ENCODE results near the gene TNFSF8.

TNFSF8 gene

GRCh38 chr9:114936581-114936980 is 6.2 kb upstream of the TNFSF8 start:
- Histone ChIP-seq H3K4me3 (ENCODE audit: extremely low read depth, insufficient read depth, low read length, poor library complexity, severe bottlenecking) (no peak overlapping the region), H3K27ac (ENCODE audit: low read depth, low read length, severe bottlenecking) (no peak overlapping the region), H3K36me3 (ENCODE audit: control insufficient read depth, insufficient read depth, low read length) (no peaks in the 10 kb centered on the region), H3K9me3 (ENCODE audit: control insufficient read depth, low read length) (no peaks in the 10 kb centered on the region), H3K4me1 (ENCODE audit: control insufficient read depth, insufficient read depth, low read length, poor library complexity, severe bottlenecking) (no peaks in the 10 kb centered on the region)
- WGBS, 2 experiments (ENCODE audit: insufficient coverage in 2 of 2): no CpG with 5 or more reads among the region's 1 CpG

- Histone ChIP-seq H3K9me3 (ENCODE audit: control insufficient read depth, low read length) (no peaks in the 10 kb centered on the region), H3K27ac (ENCODE audit: low read depth, low read length, severe bottlenecking) (no peak overlapping the region), H3K4me1 (ENCODE audit: control insufficient read depth, insufficient read depth, low read length, poor library complexity, severe bottlenecking) (no peaks in the 10 kb centered on the region), H3K4me3 (ENCODE audit: extremely low read depth, insufficient read depth, low read length, poor library complexity, severe bottlenecking) (no peak overlapping the region), H3K36me3 (ENCODE audit: control insufficient read depth, insufficient read depth, low read length) (no peaks in the 10 kb centered on the region)
- WGBS, 2 experiments (ENCODE audit: insufficient coverage in 2 of 2): 62% methylated on average over 1 of the region's 3 CpGs; no CpG with 5 or more reads in 1 of the 2 experiments
Measured at GRCh38 chr9:114935119-114935518, 4.7 kb upstream of the TNFSF8 start.

GRCh38 chr9:114932502-114932901 is 2.1 kb upstream of the TNFSF8 start:
- Histone ChIP-seq H3K4me1 (ENCODE audit: control insufficient read depth, insufficient read depth, low read length, poor library complexity, severe bottlenecking) (no peaks in the 10 kb centered on the region), H3K9me3 (ENCODE audit: control insufficient read depth, low read length) (no peaks in the 10 kb centered on the region), H3K4me3 (ENCODE audit: extremely low read depth, insufficient read depth, low read length, poor library complexity, severe bottlenecking) (no peak overlapping the region), H3K36me3 (ENCODE audit: control insufficient read depth, insufficient read depth, low read length) (no peaks in the 10 kb centered on the region), H3K27ac (ENCODE audit: low read depth, low read length, severe bottlenecking) (no peak overlapping the region)
- 100% methylated on average over 1 of the region's 3 CpGs; no CpG with 5 or more reads in 1 of the 2 experiments for WGBS, 2 experiments (ENCODE audit: insufficient coverage in 2 of 2)

- Histone ChIP-seq H3K4me1 (ENCODE audit: control insufficient read depth, insufficient read depth, low read length, poor library complexity, severe bottlenecking) (no peaks in the 10 kb centered on the region), H3K9me3 (ENCODE audit: control insufficient read depth, low read length) (no peaks in the 10 kb centered on the region), H3K36me3 (ENCODE audit: control insufficient read depth, insufficient read depth, low read length) (no peaks in the 10 kb centered on the region), H3K4me3 (ENCODE audit: extremely low read depth, insufficient read depth, low read length, poor library complexity, severe bottlenecking) (no peak overlapping the region), H3K27ac (ENCODE audit: low read depth, low read length, severe bottlenecking) (no peak overlapping the region)
- 60 to 79% methylated on average over 3 to 5 of the region's 5 CpGs for WGBS, 2 experiments (ENCODE audit: insufficient coverage in 2 of 2)
Measured at GRCh38 chr9:114931407-114931806, 1.0 kb upstream of the TNFSF8 start.

GRCh38 chr9:114929201-114929600 is 1.2 kb downstream of the TNFSF8 start:
- H3K4me3 ChIP-seq (ENCODE audit: extremely low read depth, insufficient read depth, low read length, poor library complexity, severe bottlenecking): no peak overlapping the region
- no peaks in the 10 kb centered on the region for H3K4me1 ChIP-seq (ENCODE audit: control insufficient read depth, insufficient read depth, low read length, poor library complexity, severe bottlenecking)
- no peaks in the 10 kb centered on the region for H3K36me3 ChIP-seq (ENCODE audit: control insufficient read depth, insufficient read depth, low read length)
- H3K27ac ChIP-seq (ENCODE audit: low read depth, low read length, severe bottlenecking): no peak overlapping the region
- no peaks in the 10 kb centered on the region for H3K9me3 ChIP-seq (ENCODE audit: control insufficient read depth, low read length)
- WGBS, 2 experiments (ENCODE audit: insufficient coverage in 2 of 2): 86 to 97% methylated on average over 1 to 2 of the region's 5 CpGs

GRCh38 chr9:114928671-114929070 is 1.7 kb downstream of the TNFSF8 start:
- Histone ChIP-seq H3K36me3 (ENCODE audit: control insufficient read depth, insufficient read depth, low read length) (no peaks in the 10 kb centered on the region), H3K27ac (ENCODE audit: low read depth, low read length, severe bottlenecking) (no peak overlapping the region), H3K4me3 (ENCODE audit: extremely low read depth, insufficient read depth, low read length, poor library complexity, severe bottlenecking) (no peak overlapping the region), H3K4me1 (ENCODE audit: control insufficient read depth, insufficient read depth, low read length, poor library complexity, severe bottlenecking) (no peaks in the 10 kb centered on the region), H3K9me3 (ENCODE audit: control insufficient read depth, low read length) (no peaks in the 10 kb centered on the region)
- whole genome bisulfite sequencing, 2 experiments (ENCODE audit: insufficient coverage in 2 of 2): 100% methylated on average over 1 of the region's 1 CpG; no CpG with 5 or more reads in 1 of the 2 experiments

- Histone ChIP-seq H3K36me3 (ENCODE audit: control insufficient read depth, insufficient read depth, low read length) (no peaks in the 10 kb centered on the region), H3K4me3 (ENCODE audit: extremely low read depth, insufficient read depth, low read length, poor library complexity, severe bottlenecking) (no peak overlapping the region), H3K27ac (ENCODE audit: low read depth, low read length, severe bottlenecking) (no peak overlapping the region), H3K9me3 (ENCODE audit: control insufficient read depth, low read length) (no peaks in the 10 kb centered on the region), H3K4me1 (ENCODE audit: control insufficient read depth, insufficient read depth, low read length, poor library complexity, severe bottlenecking) (no peaks in the 10 kb centered on the region)
- 100% methylated on average over 1 of the region's 3 CpGs; no CpG with 5 or more reads in 1 of the 2 experiments for WGBS, 2 experiments (ENCODE audit: insufficient coverage in 2 of 2)
Measured at GRCh38 chr9:114928136-114928535, 2.3 kb downstream of the TNFSF8 start.

- Histone ChIP-seq H3K9me3 (ENCODE audit: control insufficient read depth, low read length) (no peaks in the 10 kb centered on the region), H3K4me1 (ENCODE audit: control insufficient read depth, insufficient read depth, low read length, poor library complexity, severe bottlenecking) (no peaks in the 10 kb centered on the region), H3K4me3 (ENCODE audit: extremely low read depth, insufficient read depth, low read length, poor library complexity, severe bottlenecking) (no peak overlapping the region), H3K27ac (ENCODE audit: low read depth, low read length, severe bottlenecking) (no peak overlapping the region), H3K36me3 (ENCODE audit: control insufficient read depth, insufficient read depth, low read length) (no peaks in the 10 kb centered on the region)
- WGBS, 2 experiments (ENCODE audit: insufficient coverage in 2 of 2): no CpG with 5 or more reads among the region's 2 CpGs
Measured at GRCh38 chr9:114925672-114926071, 4.7 kb downstream of the TNFSF8 start.

- Histone ChIP-seq H3K36me3 (ENCODE audit: control insufficient read depth, insufficient read depth, low read length) (no peaks in the 10 kb centered on the region), H3K4me1 (ENCODE audit: control insufficient read depth, insufficient read depth, low read length, poor library complexity, severe bottlenecking) (no peaks in the 10 kb centered on the region), H3K27ac (ENCODE audit: low read depth, low read length, severe bottlenecking) (no peak overlapping the region), H3K9me3 (ENCODE audit: control insufficient read depth, low read length) (no peaks in the 10 kb centered on the region), H3K4me3 (ENCODE audit: extremely low read depth, insufficient read depth, low read length, poor library complexity, severe bottlenecking) (no peak overlapping the region)
- WGBS, 2 experiments (ENCODE audit: insufficient coverage in 2 of 2): 100% methylated on average over 1 of the region's 3 CpGs; no CpG with 5 or more reads in 1 of the 2 experiments
Measured at GRCh38 chr9:114925039-114925438, 5.4 kb downstream of the TNFSF8 start.

- H3K27ac ChIP-seq (ENCODE audit: low read depth, low read length, severe bottlenecking): no peak overlapping the region
- H3K36me3 ChIP-seq (ENCODE audit: control insufficient read depth, insufficient read depth, low read length): no peaks in the 10 kb centered on the region
- H3K9me3 ChIP-seq (ENCODE audit: control insufficient read depth, low read length): no peaks in the 10 kb centered on the region
- H3K4me3 ChIP-seq (ENCODE audit: extremely low read depth, insufficient read depth, low read length, poor library complexity, severe bottlenecking): no peak overlapping the region
- H3K4me1 ChIP-seq (ENCODE audit: control insufficient read depth, insufficient read depth, low read length, poor library complexity, severe bottlenecking): no peaks in the 10 kb centered on the region
Measured at GRCh38 chr9:114924327-114924726, 6.1 kb downstream of the TNFSF8 start.

GRCh38 chr9:114923918-114924317 is 6.5 kb downstream of the TNFSF8 start:
- H3K9me3 ChIP-seq (ENCODE audit: control insufficient read depth, low read length): no peaks in the 10 kb centered on the region
- 57% methylated on average over 1 of the region's 3 CpGs; no CpG with 5 or more reads in 1 of the 2 experiments for WGBS, 2 experiments (ENCODE audit: insufficient coverage in 2 of 2)
- H3K27ac ChIP-seq (ENCODE audit: low read depth, low read length, severe bottlenecking): no peak overlapping the region
- H3K36me3 ChIP-seq (ENCODE audit: control insufficient read depth, insufficient read depth, low read length): no peaks in the 10 kb centered on the region
- no peak overlapping the region for H3K4me3 ChIP-seq (ENCODE audit: extremely low read depth, insufficient read depth, low read length, poor library complexity, severe bottlenecking)
- H3K4me1 ChIP-seq (ENCODE audit: control insufficient read depth, insufficient read depth, low read length, poor library complexity, severe bottlenecking): no peaks in the 10 kb centered on the region

Measured in mesodermal cell (in vitro differentiated cells).